GM12864 (cell line): ENCODE measurements around the gene ZFP91.

ENCODE experiments used
- DNase-seq: peaks from one replicate; pipeline ENCODE4 v3.0.0-alpha.2; 2011; ENCODE audit warnings: low read depth
- H3K4me3 ChIP-seq: 2 replicates; pipeline ENCODE4 v1.5.1; 2011; ENCODE audit warnings: mild to moderate bottlenecking, low read depth, low read length, control low read depth
- CTCF ChIP-seq: IDR thresholded peaks from 2 replicates; pipeline ENCODE4 v1.5.1; 2011; ENCODE audit warnings: low read depth, mild to moderate bottlenecking, moderate library complexity, low read length, control low read depth, inconsistent platforms; ENCODE audit errors: missing control alignments

ZFP91 gene

GRCh38 chr11:58659404-58659803, 80.5 kb downstream of the ZFP91 start:
- no peak for DNase-seq
- H3K4me3 ChIP-seq = no peak overlapping the region
- no peak for TF ChIP-seq CTCF

- TF ChIP-seq CTCF = no peak
- DNase-seq = no peak
- H3K4me3 ChIP-seq = no peak overlapping the region
Measured at GRCh38 chr11:58659910-58660570, 81.2 kb downstream of the ZFP91 start.
